ENCODE measurements around the gene B4GALT5.

B4GALT5 gene

GRCh38 chr20:49603209-49603627 lies 110.5 kb downstream of the B4GALT5 start:
- no peak overlapping the region for H3K4me3 ChIP-seq (ENCODE audit: low read depth, low read length)
- peak; percentile 28 for TF ChIP-seq CTCF (IDR thresholded peaks at IDR 0.05; ENCODE audit: insufficient read depth, low read depth, low read length, missing control alignments)
- peak; percentile 32 for DNase-seq (ENCODE audit: low read depth)

- no peak for TF ChIP-seq CTCF (IDR thresholded peaks at IDR 0.05; ENCODE audit: insufficient read depth, low read depth, low read length, missing control alignments)
- DNase-seq (ENCODE audit: low read depth) = no peak
- H3K4me3 ChIP-seq (ENCODE audit: low read depth, low read length) = no peak overlapping the region
These were observed 111.1 kb downstream of the B4GALT5 start for GRCh38 chr20:49602345-49603208.

DNA sequence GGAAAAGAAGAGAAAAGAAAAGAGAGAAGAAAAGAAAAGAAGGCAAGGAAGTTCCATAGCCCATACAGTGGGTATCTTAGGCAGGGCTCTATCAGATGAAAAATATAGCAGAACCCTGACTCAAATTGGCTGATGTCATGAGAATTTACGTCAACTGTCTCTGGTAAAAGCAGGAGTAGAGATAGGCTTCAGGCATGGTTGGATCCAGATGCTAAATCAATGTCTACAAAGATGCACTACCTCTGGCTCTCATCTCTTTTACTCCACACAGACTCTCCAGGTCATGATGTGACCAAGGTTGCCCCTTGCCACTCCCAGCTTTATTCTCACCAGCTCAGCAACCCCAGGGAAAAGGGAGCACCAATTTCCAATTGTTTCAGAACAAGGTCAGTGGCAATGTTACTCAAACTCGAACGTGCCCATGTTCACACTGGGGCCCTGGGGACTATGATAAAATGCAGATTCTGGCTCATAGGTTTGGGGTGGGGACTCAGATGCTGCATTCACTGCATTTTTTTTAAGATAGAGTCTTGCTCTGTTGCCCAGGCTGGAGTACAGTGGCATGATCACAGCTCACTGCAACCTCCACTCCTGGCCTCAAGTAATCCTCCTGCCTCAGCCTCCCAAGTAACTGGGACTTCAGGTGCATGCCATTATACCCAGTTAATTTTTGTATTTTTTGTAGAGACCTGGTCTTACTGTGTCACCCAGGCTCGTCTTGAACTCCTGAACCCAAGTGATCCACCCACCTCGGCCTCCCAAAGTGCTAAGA lies 112.3 kb downstream of the B4GALT5 start:
- no peak for DNase-seq (ENCODE audit: low read depth)
- TF ChIP-seq CTCF (IDR thresholded peaks at IDR 0.05; ENCODE audit: insufficient read depth, low read depth, low read length, missing control alignments) = no peak
- H3K4me3 ChIP-seq (ENCODE audit: low read depth, low read length) = no peak overlapping the region

- no peak for TF ChIP-seq CTCF (IDR thresholded peaks at IDR 0.05; ENCODE audit: insufficient read depth, low read depth, low read length, missing control alignments)
- no peak overlapping the region for H3K4me3 ChIP-seq (ENCODE audit: low read depth, low read length)
- no peak for DNase-seq (ENCODE audit: low read depth)
These were observed 113.9 kb downstream of the B4GALT5 start for GRCh38 chr20:49599746-49600113.

DNA sequence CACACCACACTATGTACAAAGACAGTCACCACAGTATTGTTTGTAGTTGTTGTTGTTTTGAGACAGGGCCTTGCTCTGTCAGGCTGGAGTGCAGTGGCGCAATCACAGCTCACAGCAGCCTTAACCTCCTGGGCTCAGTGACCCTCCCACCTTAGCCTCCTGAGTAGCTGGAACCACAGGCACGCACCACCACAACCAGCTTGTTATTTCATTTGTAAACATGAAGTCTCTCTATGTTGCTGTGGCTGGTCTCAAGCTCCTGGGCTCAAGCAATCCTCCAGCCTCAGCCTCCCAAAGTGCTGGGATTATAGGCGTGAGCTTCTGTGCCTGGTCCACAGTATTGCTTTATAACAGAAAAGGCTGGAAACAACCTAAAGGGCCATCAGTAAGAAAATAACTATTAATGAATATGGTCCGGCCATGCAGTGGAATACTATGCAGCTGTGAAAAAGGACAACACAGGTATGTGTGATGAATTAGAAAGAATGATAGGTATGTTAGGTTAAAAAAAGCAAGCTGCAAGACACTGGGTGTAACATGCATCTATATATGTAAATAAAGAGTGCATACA lies 115.8 kb downstream of the B4GALT5 start:
- DNase-seq (ENCODE audit: low read depth) = no peak
- H3K4me3 ChIP-seq (ENCODE audit: low read depth, low read length) = no peak overlapping the region
- TF ChIP-seq CTCF (IDR thresholded peaks at IDR 0.05; ENCODE audit: insufficient read depth, low read depth, low read length, missing control alignments) = no peak

- H3K4me3 ChIP-seq (ENCODE audit: low read depth, low read length) = no peak overlapping the region
- DNase-seq (ENCODE audit: low read depth) = peak; percentile 52
These were observed 117.7 kb downstream of the B4GALT5 start for GRCh38 chr20:49595811-49596561.

More at GRCh38 chr20:49595811-49596561, 117.7 kb downstream of the B4GALT5 start:
- TF ChIP-seq CTCF (IDR thresholded peaks at IDR 0.05; ENCODE audit: insufficient read depth, low read depth, low read length, missing control alignments) = no peak

Measured in GM12865 (cell line).